GM23338 (cell line): ENCODE results near the gene NDUFB2. TPM values are rescaled to one million over a fixed set of nuclear protein-coding genes. Genes with fewer than 3 reads are reported as not detected.

Source experiments
- ATAC-seq: fragments of 200-7000 bp; cut with Tn5 transposase; 3 replicates; pipeline ENCODE4 v1.9.1; 2020
- DNase-seq: peaks from one replicate; pipeline ENCODE4 v3.0.0-alpha.2; 2015; ENCODE audit warnings: low spot score
- H2AFZ ChIP-seq: fragments of 200-600 bp; sonication (generic); 2 replicates; pipeline ENCODE4 v1.8.0; 2016; ENCODE audit warnings: antibody characterized with exemption, mild to moderate bottlenecking, moderate library complexity
- H3F3A ChIP-seq: fragments of 200-600 bp; sonication (generic); replicated peaks from 2 replicates; pipeline ENCODE4 v1.8.0; 2017; ENCODE audit warnings: antibody characterized with exemption, mixed run types, low read depth
- H3K27ac ChIP-seq: fragments of 200-600 bp; sonication (generic); 2 replicates; pipeline ENCODE4 v1.6.1; 2016; ENCODE audit warnings: low read depth
- H3K27me3 ChIP-seq: fragments of 200-600 bp; sonication (generic); 2 replicates; pipeline ENCODE4 v1.8.0; 2016; ENCODE audit warnings: mild to moderate bottlenecking, mixed run types, moderate library complexity; ENCODE audit not compliant: insufficient read depth
- H3K36me3 ChIP-seq: fragments of 200-600 bp; sonication (generic); 2 replicates; pipeline ENCODE4 v1.8.0; 2016; ENCODE audit warnings: mild to moderate bottlenecking; ENCODE audit not compliant: insufficient read depth
- H3K4me1 ChIP-seq: fragments of 200-600 bp; sonication (generic); 2 replicates; pipeline ENCODE4 v1.8.0; 2016; ENCODE audit warnings: mild to moderate bottlenecking, moderate library complexity; ENCODE audit not compliant: insufficient read depth
- H3K4me2 ChIP-seq: fragments of 200-600 bp; sonication (generic); 2 replicates; pipeline ENCODE4 v1.7.1; 2017; ENCODE audit warnings: mixed run types
- H3K4me3 ChIP-seq: fragments of 200-600 bp; sonication (generic); 2 replicates; pipeline ENCODE4 v1.6.1; 2016; ENCODE audit warnings: mixed run types
- H3K79me2 ChIP-seq: fragments of 200-600 bp; sonication (generic); replicated peaks from 2 replicates; pipeline ENCODE4 v1.8.0; 2017; ENCODE audit warnings: mild to moderate bottlenecking; ENCODE audit not compliant: insufficient read depth
- H3K9me2 ChIP-seq: fragments of 200-600 bp; sonication (generic); 2 replicates; pipeline ENCODE4 v1.8.0; 2017; ENCODE audit not compliant: insufficient read depth
- H4K20me1 ChIP-seq: fragments of 200-600 bp; sonication (generic); replicated peaks from 2 replicates; pipeline ENCODE4 v1.8.0; 2017; ENCODE audit warnings: mild to moderate bottlenecking; ENCODE audit not compliant: insufficient read depth
- H3K27ac Mint-ChIP-seq: 2 replicates; pipeline ENCODE4 v1.8.0; 2020; ENCODE audit warnings: inconsistent platforms, mild to moderate bottlenecking, moderate library complexity, mixed read lengths
- H3K27me3 Mint-ChIP-seq: 3 replicates; pipeline ENCODE4 v1.8.0; 2022; ENCODE audit warnings: low read depth, mild to moderate bottlenecking, moderate library complexity, mixed read lengths, inconsistent platforms; ENCODE audit not compliant: insufficient read depth, poor library complexity
- H3K36me3 Mint-ChIP-seq: 3 replicates; pipeline ENCODE4 v1.8.0; 2021; ENCODE audit warnings: low read depth, mild to moderate bottlenecking, inconsistent platforms, moderate library complexity, mixed read lengths
- H3K4me1 Mint-ChIP-seq: 3 replicates; pipeline ENCODE4 v1.8.0; 2020; ENCODE audit warnings: mild to moderate bottlenecking, inconsistent platforms, mixed read lengths
- H3K4me3 Mint-ChIP-seq: 3 replicates; pipeline ENCODE4 v1.8.0; 2021; ENCODE audit warnings: moderate library complexity, mild to moderate bottlenecking, inconsistent platforms, mixed read lengths
- H3K9me3 Mint-ChIP-seq: 3 replicates; pipeline ENCODE4 v1.8.0; 2020; ENCODE audit warnings: moderate library complexity, mild to moderate bottlenecking, inconsistent platforms, mixed read lengths
- CREB1 ChIP-seq: fragments of 250-450 bp; sonication (Bioruptor Pico); IDR thresholded peaks from 2 replicates; pipeline ENCODE4 v1.5.0; 2020; ENCODE audit warnings: low read depth, mild to moderate bottlenecking, moderate library complexity
- EZH2 ChIP-seq: fragments of 200-600 bp; sonication (generic); IDR thresholded peaks from one replicate; pipeline ENCODE4 v1.8.0; 2017; ENCODE audit warnings: antibody characterized with exemption, mild to moderate bottlenecking, low read depth; ENCODE audit not compliant: unreplicated experiment
- JUNB ChIP-seq: IDR thresholded peaks from one replicate; pipeline ENCODE4 v1.6.1; 2016; ENCODE audit warnings: antibody characterized with exemption; ENCODE audit not compliant: unreplicated experiment
- NANOG ChIP-seq: IDR thresholded peaks from 2 replicates; pipeline ENCODE4 v1.6.1; 2016; ENCODE audit warnings: antibody characterized with exemption, borderline replicate concordance
- POLR2AphosphoS5 ChIP-seq: IDR thresholded peaks from 2 replicates; pipeline ENCODE4 v1.6.1; 2016; ENCODE audit warnings: antibody characterized with exemption, low read depth
- STAT1 ChIP-seq: IDR thresholded peaks from one replicate; pipeline ENCODE4 v1.6.1; 2016; ENCODE audit warnings: antibody characterized with exemption; ENCODE audit not compliant: unreplicated experiment
- ZNF114 ChIP-seq: fragments of 250-450 bp; sonication (Bioruptor Pico); IDR thresholded peaks from 2 replicates; pipeline ENCODE4 v1.5.0; 2020; ENCODE audit warnings: mild to moderate bottlenecking, moderate library complexity
- ZNF331 ChIP-seq: fragments of 250-450 bp; sonication (Bioruptor Pico); IDR thresholded peaks from 2 replicates; pipeline ENCODE4 v1.5.0; 2020; ENCODE audit warnings: low read depth, mild to moderate bottlenecking, moderate library complexity
- ZNF462 ChIP-seq: fragments of 250-450 bp; sonication (Bioruptor Pico); IDR thresholded peaks from 2 replicates; pipeline ENCODE4 v1.5.0; 2020; ENCODE audit warnings: mild to moderate bottlenecking, moderate library complexity
- polyA plus RNA-seq: library from polyadenylated mRNA; unstranded; fragments of >200 nt; fragmentation: Nextera tagmentation; extraction: Ambion mirVana; gene quantifications from 2 replicates; pipeline ENCODE4 v1.2.1, GENCODE V29; 2016
- total RNA-seq: library from RNA; depleted of rRNA; stranded (reverse); fragments of >200 nt; shearing (Covaris generic); gene quantifications from 2 replicates; pipeline ENCODE4 v1.2.3, GENCODE V29; 2014
- TF ChIP-seq, protein P1 (sequence below): IDR thresholded peaks from 2 replicates; pipeline ENCODE4 v1.6.1; 2016; ENCODE audit warnings: antibody characterized with exemption

The NDUFB2 gene
- total and polyA plus RNA-seq, 2 experiments from 2014 or later = 306 to 382 TPM

DNA sequence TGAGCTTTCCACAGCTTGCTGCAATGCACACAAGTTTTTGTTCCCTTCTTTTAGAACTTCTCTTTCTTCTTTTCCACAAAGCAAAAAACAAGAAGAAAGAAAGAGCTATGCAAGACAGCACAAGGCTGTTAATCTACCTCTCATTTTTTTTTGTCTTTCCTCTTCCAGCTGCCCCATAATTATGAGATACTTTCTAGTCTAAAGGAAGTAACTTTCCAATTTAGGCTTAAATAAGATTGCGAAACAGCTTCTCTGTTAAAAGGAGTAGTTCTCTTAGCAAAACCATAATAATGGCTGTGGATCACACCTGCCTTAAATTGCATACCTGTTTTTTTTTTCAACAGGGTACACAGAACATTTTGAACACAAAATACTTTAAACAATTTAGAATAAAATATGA, 56.0 kb downstream of the NDUFB2 start (continued):
- TF ChIP-seq ZNF331 = no peak
- no peak for TF ChIP-seq EZH2
- TF ChIP-seq NANOG = no peak
- no peak for TF ChIP-seq ZNF462 (CRISPR knock-in tag)
- TF ChIP-seq CREB1 (CRISPR knock-in tag) = no peak

- Mint-ChIP-seq H3K9me3 (no peaks in the 10 kb centered on the region), H3K27me3 (no peaks in the 10 kb centered on the region), H3K4me1 (peaks cover 9% of the 10 kb centered on the region; the same call in 2 of the 3 replicates), H3K4me3 (no peak overlapping the region), H3K36me3 (peaks cover 1% of the 10 kb centered on the region; the same call in 1 of the 3 replicates), H3K27ac (peak overlapping the region; percentile 76)
- Histone ChIP-seq H3K4me2 (no peak overlapping the region), H3K4me1 (0 out of 2 replicates have a peak, but pooled peaks cover 4% of the 10 kb centered on the region), H3K79me2 (no peaks in the 10 kb centered on the region), H3F3A (no peaks in the 10 kb centered on the region), H4K20me1 (no peaks in the 10 kb centered on the region), H3K27ac (no peak overlapping the region), H3K27me3 (no peaks in the 10 kb centered on the region), H3K4me3 (no peak overlapping the region), H3K9me2 (no peaks in the 10 kb centered on the region), H2AFZ (no peak overlapping the region), H3K36me3 (no peaks in the 10 kb centered on the region)
- ATAC-seq (no peak), DNase-seq (no peak)
- no peak for TF ChIP-seq POLR2AphosphoS5
- TF ChIP-seq ZNF331 = no peak
- no peak for TF ChIP-seq ZNF114 (CRISPR knock-in tag)
- TF ChIP-seq, protein P1, sequence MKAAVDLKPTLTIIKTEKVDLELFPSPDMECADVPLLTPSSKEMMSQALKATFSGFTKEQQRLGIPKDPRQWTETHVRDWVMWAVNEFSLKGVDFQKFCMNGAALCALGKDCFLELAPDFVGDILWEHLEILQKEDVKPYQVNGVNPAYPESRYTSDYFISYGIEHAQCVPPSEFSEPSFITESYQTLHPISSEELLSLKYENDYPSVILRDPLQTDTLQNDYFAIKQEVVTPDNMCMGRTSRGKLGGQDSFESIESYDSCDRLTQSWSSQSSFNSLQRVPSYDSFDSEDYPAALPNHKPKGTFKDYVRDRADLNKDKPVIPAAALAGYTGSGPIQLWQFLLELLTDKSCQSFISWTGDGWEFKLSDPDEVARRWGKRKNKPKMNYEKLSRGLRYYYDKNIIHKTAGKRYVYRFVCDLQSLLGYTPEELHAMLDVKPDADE = no peak
- no peak for TF ChIP-seq EZH2
- TF ChIP-seq STAT1 = no peak
- TF ChIP-seq NANOG = no peak
- TF ChIP-seq ZNF462 (CRISPR knock-in tag) = no peak
- no peak for TF ChIP-seq JUNB
Measured at GRCh38 chr7:140754506-140754905, 58.0 kb downstream of the NDUFB2 start.
